Fibroblast of mammary gland (primary cell): ENCODE results near the gene COL3A1.
A peak's percentile ranks its signal among the peaks of the same experiment; 100 is the strongest.

Source experiments
- DNase-seq: peaks from one replicate; pipeline ENCODE4 v3.0.0-alpha.2; 2010; ENCODE audit warnings: low read depth
- H3K4me3 ChIP-seq: 2 replicates; pipeline ENCODE4 v1.5.1; 2011; ENCODE audit warnings: low read depth, mild to moderate bottlenecking, low read length, moderate library complexity; ENCODE audit not compliant: control insufficient read depth
- CTCF ChIP-seq: conservative IDR thresholded peaks from 2 replicates; pipeline ENCODE4 v1.5.1; 2011; ENCODE audit warnings: low read depth, low read length, inconsistent platforms; ENCODE audit not compliant: control insufficient read depth, insufficient read depth

Gene COL3A1

GRCh38 chr2:188964976-188965546 is 9.1 kb upstream of the COL3A1 start:
- H3K4me3 ChIP-seq: no peak overlapping the region
- DNase-seq: no peak
- TF ChIP-seq CTCF: no peak

GRCh38 chr2:188965563-188965962 is 8.6 kb upstream of the COL3A1 start:
- no peak for DNase-seq
- TF ChIP-seq CTCF: no peak
- no peak overlapping the region for H3K4me3 ChIP-seq

GRCh38 chr2:188966079-188966571 is 8.0 kb upstream of the COL3A1 start:
- no peak for TF ChIP-seq CTCF
- peak; percentile 51 for DNase-seq
- no peak overlapping the region for H3K4me3 ChIP-seq

- H3K4me3 ChIP-seq: no peak overlapping the region
- TF ChIP-seq CTCF: no peak
- DNase-seq: peak; percentile 57
Measured at GRCh38 chr2:188966728-188967440, 7.3 kb upstream of the COL3A1 start.

GRCh38 chr2:188969236-188969635 is 4.9 kb upstream of the COL3A1 start:
- peak; percentile 89 for DNase-seq
- no peak overlapping the region for H3K4me3 ChIP-seq
- TF ChIP-seq CTCF: no peak

GRCh38 chr2:188969651-188970050 is 4.5 kb upstream of the COL3A1 start:
- H3K4me3 ChIP-seq: no peak overlapping the region
- no peak for TF ChIP-seq CTCF
- DNase-seq: no peak
